Kasumi-1 (cell line): Measurements from ENCODE around the gene ATAD3B.
"Not testable (repeated sequence)": the region's sequence is repeated elsewhere in the genome, so short reads cannot be mapped to it uniquely, and the experiment has no call there.

Experiments
- DNase-seq, 2 experiments: peaks; one replicate each; lab custom pipeline; 2025; lab: John Stamatoyannopoulos, UW

The ATAD3B gene

DNA sequence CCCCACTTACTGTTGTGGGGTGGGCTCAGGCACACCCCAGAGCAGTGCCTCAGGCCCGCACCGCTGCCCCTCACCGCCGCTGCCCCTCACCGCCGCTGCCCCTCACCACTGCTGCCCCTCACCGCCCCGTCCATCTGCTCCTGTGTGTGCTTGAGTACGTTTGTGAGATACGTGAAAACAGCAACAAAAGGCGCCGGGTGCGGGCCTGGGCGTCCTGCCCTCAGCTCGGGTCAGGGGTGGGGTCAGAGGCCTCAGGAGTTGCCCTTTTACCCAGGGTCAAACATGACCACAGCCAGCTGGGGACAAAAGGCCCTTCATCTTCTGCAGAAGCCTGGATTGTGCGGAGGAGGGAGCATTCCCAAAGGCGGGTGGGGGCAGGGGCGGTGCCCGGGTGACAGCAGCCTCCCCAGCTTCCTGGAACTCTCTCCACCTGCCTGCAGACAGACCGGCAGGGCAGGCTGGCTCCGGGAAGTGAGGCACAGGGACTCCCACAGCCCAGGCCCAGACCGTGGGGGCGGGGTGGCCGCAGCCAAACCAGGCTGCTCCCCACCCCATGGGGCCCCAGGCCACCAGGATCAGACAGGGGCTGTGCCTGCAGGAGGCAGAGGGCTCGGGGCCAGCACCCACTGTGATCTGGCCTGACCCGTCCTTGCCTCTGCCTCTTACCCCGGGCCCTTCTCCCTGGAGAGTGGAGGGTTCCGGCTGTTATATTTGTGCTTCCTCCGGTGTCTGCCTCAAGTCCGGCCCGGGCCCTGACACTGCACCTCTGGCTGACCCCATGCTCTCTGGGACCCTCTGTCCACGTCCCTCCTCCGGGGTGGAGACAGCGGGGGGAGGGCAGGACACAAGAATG is 38.4 kb upstream of the ATAD3B start:
- DNase-seq: peak; percentile 51 to 62

DNA sequence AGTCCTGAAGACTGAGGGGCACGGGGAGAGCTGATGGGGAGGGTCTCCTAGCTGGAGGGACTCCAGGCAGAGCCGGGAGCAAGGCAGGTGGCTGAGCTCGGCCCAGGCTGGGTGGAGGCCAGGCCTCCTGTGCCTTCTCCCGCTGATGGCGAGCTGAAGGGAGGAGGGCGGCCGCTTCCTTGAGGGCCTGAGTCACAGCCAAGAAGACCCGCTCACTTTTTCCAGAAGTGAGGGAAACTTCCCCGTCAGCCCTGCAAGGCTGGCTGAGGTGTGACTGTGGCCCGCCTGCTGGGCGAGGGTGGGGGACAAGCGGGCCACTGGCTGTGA is 37.8 kb upstream of the ATAD3B start:
- peak; percentile 14 to 53 for DNase-seq

- peak; percentile 83 to 85 for DNase-seq
These were observed 37.3 kb upstream of the ATAD3B start for GRCh38 chr1:1434131-1434823.

GRCh38 chr1:1434824-1435105 is 36.8 kb upstream of the ATAD3B start:
- DNase-seq: no peak

GRCh38 chr1:1435106-1435903 is 36.3 kb upstream of the ATAD3B start, which contains the start of gene VWA1:
VWA1 (plus strand) TSS chr1:1435690; CDS start chr1:1435749, 59 bp downstream.
- DNase-seq: peak; percentile 27 to 46

DNA sequence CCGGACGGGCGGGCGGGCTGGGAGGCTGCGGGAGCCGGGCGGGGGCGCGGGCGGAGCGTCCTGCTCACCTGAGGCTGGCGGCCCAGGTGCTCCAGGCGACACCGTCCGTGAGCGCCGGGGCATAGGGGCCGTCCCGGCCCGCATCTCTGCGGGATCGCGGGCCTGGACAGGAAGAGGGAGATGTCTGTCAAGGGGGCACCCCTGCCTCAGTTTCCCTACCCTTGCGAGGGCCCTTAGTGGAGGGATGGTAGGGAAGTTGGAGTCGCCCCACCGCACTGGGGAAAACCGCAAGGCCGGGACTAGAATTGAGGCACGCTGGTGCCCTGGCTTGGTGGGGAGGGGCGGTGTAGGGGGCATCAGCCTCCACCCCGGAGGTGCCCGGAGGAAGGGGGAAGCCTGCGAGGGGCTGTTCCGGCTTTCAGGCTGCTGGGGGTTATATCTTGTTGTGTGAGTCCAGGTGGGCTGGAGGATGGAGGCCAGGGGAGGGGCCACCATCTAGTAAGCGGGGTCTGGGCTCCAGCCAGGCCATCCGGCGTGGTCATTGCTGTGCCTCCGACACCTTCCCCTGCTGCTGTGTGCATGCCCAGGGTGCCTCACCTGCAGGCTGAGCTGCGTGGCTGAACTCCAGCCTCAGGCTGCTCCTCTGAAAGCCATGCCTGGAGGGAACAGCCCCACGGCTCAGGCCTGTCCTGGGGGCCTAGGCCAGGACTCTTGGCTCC is 35.5 kb upstream of the ATAD3B start:
- no peak for DNase-seq

- no peak for DNase-seq
These were observed 34.9 kb upstream of the ATAD3B start for GRCh38 chr1:1436630-1437032.

DNA sequence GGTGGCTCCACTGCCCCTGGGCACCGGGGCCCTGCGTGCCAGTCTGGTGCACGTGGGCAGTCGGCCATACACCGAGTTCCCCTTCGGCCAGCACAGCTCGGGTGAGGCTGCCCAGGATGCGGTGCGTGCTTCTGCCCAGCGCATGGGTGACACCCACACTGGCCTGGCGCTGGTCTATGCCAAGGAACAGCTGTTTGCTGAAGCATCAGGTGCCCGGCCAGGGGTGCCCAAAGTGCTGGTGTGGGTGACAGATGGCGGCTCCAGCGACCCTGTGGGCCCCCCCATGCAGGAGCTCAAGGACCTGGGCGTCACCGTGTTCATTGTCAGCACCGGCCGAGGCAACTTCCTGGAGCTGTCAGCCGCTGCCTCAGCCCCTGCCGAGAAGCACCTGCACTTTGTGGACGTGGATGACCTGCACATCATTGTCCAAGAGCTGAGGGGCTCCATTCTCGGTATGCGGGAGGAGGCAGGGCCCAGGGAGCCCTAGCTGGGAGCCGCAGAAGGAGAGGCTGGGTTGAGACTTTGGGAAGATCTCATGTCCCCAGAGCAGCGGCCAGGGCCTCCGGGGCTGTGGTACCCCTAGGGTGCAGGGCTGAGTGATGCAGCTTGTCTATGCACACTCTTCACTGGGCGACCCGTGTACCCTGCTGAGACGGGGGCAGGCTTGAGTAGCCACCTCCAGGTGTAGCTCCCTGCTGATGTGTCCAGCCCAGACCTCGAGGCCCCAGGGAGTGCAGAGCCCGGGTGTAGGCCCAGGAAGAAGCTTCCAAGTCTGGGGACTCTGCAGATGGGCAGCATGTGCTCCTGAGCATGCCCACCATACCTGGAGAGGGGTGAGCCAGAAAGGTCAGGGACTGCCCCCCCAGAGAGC is 34.3 kb upstream of the ATAD3B start:
- no peak for DNase-seq

DNA sequence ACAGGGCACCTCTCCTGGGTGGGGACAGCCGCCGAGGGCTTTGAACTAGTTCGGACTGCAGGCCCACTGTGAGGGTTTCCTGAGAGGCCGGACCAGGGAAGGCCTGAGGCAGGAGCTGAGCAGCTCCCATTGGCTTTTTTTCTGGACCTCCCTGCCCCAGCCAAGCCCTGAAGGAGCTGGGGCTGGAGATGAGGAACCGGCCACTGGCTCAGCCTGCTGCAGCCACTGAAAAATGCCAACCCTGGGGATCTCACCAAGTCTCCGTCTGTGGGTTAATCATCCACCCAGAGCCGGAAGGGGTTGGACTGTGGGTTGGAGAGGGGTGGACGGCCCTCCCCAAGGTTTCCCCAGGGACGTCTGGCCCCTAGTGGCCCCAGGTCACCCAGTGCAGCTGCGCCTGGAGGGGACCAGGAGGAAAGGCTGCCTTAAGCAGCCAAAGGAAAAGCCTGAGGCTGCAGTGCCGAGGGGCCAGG is 33.6 kb upstream of the ATAD3B start:
- DNase-seq: no peak

DNA sequence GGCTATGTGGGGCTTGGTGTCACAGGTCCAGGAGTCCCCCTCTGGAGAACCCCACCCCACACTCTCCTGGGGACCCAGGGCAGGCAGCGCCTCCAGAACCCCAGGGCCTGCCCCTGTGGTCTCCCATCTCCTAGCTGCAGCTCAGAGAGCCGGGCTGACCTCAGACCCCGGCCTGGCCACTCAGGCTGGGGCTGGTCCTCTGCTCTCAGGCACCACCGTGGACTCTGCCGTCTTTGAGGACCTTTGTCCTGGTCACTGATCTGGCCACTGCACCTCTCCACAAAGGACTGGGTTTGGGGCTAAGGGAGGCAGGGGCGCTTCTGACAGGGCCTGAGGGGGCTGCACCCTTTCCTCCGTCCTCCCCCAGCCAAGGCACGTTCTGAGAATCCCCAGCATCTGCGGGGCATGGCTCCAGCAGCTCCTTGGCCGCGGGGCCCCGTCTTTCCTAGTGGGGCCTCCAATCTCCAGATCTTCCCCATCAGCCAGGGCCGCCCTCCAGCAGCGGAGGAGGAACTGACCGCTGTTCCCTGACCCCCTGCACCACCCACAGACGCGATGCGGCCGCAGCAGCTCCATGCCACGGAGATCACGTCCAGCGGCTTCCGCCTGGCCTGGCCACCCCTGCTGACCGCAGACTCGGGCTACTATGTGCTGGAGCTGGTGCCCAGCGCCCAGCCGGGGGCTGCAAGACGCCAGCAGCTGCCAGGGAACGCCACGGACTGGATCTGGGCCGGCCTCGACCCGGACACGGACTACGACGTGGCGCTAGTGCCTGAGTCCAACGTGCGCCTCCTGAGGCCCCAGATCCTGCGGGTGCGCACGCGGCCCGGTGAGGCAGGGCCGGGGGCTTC is 32.8 kb upstream of the ATAD3B start:
- no peak for DNase-seq

DNA sequence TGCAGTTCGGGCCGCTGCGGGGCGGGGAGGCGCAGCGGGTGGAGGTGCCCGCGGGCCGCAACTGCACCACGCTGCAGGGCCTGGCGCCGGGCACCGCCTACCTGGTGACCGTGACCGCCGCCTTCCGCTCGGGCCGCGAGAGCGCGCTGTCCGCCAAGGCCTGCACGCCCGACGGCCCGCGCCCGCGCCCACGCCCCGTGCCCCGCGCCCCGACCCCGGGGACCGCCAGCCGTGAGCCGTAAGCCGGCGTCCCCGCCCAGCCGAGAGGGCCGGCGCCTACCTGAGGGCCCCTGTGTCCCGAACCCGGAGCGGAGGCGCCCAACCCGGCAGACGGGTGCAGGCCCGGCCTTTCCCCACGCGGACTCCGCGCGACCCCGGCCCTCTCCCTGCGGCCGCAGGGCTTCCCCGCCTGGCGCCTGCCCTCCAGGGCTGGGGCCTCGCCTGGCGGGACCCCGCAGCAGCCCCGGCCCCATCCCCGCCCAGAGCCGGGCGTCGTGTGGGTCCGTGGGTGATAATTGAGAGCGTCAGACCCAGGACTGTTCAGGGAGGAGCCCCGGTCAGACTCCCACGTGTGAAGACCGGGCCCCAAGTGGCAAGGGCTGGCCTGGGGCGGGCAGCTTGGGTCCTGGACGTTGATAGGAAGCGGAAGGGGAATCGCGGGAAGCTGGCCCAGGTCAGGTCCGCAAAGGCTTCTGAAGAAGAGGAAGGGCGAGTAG is 31.9 kb upstream of the ATAD3B start:
- DNase-seq: no peak

GRCh38 chr1:1440262-1441001 is 31.1 kb upstream of the ATAD3B start:
- no peak for DNase-seq

DNA sequence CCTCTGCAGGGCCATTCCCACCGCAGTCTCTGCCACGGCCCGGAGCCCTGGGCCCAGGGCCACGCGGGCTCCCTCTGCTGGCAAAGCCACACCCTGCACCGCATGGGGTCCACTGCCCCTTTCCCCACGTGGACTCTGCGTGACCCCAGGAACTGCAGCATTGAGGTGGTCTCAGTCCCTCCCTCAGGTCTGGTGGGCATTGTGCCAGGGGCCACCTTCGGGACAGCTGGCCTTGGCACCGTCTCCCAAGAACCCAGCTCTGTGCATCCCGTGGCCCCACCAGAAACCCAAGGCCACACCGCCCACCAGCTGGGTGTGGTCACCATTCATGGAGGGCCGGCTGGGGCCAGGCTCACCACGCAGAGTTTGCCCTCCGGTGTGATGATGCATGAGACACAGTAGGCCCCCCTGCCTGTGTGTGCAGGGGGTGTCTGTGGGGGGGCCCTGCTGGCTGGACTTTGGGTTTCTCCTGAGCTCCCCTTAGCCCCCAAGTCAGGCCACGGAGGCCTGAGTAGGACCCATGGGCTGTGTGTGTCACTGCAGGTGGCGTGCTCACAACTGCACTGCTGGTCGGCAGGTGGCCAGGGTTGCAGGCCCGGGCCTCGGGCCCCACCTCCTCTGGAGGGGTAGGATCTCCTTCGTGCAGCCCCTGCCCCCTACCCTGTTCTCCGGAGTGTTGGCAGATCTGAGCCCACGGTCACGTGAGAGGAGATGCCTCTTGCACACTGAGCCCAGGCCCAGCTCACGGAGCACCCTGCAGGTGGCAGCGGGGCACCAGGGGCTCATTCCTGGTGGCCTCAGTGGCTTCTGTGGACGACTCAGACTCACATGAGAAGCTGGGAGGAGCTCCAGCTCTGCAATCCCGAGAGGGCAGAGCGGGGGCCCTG is 30.3 kb upstream of the ATAD3B start:
- DNase-seq: peak; percentile 13 to 30

- DNase-seq: no peak
These were observed 29.3 kb upstream of the ATAD3B start for GRCh38 chr1:1442069-1442770.

DNA sequence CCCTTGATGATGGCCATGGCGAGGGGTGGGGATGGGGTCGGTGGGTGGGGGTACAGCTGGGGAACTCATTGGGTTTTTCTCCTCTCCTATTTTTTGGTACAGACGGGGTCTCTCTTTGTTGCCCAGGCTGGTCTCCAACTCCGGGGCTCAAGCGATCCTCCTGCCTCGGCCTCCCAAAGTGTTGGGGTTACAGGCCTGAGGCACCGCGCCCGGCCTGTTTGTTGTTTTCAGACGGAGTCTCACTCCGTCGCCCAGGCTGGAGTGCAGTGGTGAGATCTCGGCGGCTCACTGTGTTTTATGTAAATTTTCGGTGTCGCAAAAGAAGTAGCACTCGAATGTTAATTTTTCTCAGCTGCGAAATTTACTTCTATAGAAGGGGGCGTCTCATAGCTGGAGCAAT is 24.9 kb upstream of the ATAD3B start:
- DNase-seq: not testable (repeated sequence)

DNA sequence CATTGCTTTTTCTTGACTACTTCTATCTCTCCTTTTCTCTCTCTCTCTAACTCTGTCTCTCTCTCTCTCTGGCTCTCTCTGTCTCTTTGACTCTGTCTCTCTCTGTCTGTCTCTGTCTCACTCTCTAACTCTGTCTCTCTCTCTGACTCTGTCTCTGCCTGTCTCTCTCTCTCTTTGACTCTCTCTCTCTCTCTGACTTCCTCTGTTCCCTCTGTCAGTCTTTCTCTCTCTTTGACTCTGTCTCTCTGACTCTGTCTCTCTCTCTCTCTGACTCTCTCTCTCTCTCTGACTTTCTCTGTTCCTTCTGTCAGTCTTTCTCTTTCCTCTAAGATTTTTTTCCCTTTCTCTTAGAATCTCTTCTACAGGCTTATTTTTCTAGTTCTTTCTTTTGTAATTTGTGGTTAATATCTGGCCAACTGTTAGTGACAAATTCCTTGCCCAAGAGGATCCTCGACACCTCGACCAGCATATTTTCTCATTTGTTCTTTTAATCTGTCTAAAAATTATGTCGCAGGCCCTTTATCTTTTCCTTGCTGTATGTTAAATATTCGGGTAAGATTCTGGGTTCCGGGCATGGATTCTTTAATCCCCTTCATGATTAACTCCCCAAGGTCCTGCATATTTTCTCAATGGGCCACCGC is 22.3 kb upstream of the ATAD3B start, which contains the start of gene ATAD3C:
Gene ATAD3C (plus strand): TSS at position 591 of the 641 bp plus-strand sequence. CDS start 995 bp downstream, outside the sequence.
- DNase-seq: no peak
